Right renal cortex interstitium (tissue), 3 donors: ENCODE data around the gene MYH10. TPM values are rescaled to one million over a fixed set of nuclear protein-coding genes. Genes with fewer than 3 reads are reported as not detected.

Source experiments
- DNase-seq, 3 donors: peaks; one replicate each; pipeline ENCODE4 v3.0.0-alpha.2; 2013; ENCODE audit warnings: low read depth in 3 of 3, low spot score in 2 of 3
- polyA plus RNA-seq, 3 donors: library from polyadenylated mRNA; unstranded; fragments of 120-200 nt; gene quantifications; one replicate each; pipeline ENCODE4 v1.2.1, GENCODE V29; 2013; ENCODE audit not compliant: insufficient read length in 3 of 3

Gene MYH10
- polyA plus RNA-seq, 3 donors = 237 to 285 (median 254) TPM

DNA sequence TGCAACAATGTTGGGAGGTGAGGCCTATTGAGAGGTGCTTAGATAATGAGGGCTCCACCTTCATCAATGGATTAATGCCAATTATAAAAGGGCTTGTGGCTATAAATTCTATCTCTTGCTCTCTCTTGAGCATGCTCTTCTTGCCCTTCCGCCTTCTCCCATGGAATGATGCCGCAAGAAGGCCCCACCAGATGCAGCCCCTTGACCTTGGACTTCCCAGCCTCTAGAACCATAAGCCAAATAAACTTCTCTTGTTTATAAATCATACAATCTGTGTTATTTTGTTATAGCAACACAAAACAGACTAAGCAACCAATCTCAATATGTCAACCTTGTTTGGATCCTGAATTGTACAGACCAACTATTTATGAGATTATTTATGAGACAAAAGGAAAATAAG lies 20.0 kb downstream of the MYH10 start:
- no peak for DNase-seq

DNA sequence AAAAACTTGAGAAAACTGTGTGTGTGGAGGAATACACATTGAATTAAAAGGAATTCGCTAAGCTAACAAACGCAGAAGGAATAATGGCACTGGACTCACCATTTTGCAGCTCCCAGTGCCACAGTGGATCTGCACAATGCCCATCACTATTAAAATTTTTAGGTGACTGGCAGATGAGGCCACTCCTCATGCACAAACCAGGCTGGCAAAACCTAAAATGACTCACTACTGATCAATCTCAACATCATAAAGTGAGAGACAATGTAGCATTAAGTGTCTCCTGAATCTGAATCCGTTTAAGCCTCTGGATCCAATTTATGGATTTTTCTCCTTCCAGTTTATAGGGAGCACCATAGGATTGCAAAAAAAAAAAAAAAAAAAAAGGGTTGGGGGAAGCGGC lies 20.6 kb downstream of the MYH10 start:
- DNase-seq = no peak

DNA sequence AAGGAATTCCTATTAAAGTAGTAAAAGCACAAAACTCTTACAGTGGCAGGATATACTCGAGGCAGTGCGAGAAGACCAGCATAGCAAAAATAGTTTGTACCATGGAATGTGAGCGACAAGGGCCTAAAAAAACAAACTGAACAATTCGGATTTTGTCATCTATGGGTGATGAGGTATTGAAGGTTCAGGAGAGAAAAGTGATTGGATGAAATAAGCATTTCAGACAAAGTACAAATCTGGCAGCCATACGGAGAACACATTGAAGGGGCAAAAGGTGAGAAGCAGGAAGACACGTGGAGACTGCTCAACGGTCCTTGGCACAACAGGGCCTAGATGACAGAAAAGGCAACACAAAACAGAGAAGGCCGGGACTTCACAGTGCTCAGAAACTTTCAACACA lies 22.5 kb downstream of the MYH10 start:
- no peak for DNase-seq

DNA sequence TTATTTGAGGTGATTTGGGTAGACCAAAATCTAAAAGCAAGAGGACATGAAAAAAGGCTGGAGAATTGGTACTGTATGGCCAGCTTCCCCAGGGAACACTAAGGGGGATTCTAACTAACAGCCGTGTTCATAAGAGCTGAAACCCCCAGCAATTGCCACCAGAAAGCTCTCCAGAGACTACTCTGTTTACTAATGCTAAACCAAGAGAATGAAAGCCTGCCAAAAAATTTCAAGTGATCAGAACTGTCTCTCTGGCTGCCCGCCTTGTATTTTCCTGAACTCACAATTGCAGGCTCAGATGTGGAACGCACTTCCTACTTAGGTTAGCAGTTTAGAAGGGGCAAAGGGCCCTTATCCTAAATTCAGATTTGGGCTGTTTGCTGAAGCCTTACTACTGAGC lies 24.1 kb downstream of the MYH10 start:
- DNase-seq = no peak

DNA sequence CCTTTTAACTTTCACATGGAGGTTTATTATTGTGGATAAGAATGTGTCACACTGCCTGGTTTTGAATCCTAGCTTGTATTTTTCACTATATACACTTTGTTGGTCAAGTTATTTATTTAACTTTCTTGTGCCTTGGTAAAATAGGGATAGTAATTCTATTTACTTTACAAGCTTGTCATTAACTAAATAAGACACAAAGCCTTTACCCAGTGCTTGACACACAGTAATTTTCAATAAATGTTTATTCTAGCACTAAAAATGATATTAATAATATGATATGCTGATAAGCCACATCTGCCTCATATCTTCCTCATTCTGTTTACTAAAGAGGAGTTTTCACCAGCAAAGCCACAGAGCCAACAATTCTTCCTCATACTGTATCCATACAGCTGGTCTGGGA lies 27.8 kb downstream of the MYH10 start:
- no peak for DNase-seq

DNA sequence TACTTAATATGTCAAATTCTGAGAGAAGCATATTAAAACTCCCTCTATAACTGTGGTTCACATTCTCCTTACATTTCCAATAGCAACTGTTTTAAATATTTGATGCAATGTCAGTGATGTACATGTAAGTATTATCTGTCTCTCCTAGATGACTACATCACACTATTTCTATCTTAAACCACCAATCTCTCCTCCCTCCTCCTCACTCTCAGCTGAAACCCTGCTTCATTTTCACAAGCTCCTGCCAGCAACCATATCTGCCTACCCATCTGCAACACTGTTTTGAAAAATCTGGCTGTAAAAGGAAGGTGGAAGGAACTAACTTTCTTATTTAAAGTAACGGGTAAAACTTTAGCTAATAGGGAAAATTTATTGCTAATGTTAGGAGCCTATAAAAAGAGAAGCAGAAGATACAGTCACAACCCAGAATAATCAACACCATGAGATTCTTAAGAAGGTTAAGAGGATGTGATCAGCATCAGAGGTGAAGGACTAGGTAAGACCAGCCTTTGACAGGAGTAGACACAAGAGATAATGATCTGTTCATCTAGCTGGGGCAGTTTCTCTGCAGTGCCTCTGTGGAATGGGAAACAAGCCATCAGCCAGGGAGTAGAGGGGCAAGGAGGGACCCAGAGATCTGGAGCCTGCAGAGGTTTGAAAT lies 31.0 kb downstream of the MYH10 start:
- no peak for DNase-seq

DNA sequence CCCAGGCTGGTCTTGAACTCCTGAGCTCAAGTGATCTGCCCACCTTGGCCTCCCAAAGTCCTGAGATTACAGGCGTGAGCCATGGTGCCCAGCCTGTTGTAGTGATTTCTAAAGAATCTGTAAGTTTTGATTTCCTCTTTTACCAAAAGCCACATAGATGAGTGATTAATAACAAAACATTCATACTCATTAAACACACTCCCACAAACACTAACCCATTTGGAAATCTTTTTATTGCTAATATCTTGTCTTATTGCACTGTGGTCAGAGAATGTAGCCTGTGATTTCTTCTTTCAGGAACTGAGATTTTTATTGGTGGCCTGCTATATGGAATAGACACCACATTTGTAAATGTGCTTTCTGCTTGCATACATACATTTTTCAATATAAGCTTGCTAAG lies 31.6 kb downstream of the MYH10 start:
- no peak for DNase-seq

DNA sequence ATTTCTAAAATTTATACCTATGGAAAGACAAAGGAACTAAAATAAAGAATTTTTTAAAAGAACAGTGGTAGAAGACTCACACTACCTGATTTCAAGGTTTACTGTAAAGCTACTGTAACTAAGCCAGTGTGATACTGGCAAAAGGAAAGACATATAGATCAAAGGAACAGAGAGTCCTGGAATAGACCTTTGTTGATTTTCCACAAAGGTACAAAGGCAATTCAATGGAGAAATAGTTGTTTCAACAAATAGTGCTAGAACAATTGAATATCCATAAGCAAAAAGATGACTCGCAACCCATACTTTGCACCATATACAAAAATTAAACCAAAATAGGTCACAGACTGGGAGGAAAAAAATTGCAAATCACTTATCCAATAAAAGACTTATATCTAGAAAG lies 36.7 kb downstream of the MYH10 start:
- DNase-seq = no peak

DNA sequence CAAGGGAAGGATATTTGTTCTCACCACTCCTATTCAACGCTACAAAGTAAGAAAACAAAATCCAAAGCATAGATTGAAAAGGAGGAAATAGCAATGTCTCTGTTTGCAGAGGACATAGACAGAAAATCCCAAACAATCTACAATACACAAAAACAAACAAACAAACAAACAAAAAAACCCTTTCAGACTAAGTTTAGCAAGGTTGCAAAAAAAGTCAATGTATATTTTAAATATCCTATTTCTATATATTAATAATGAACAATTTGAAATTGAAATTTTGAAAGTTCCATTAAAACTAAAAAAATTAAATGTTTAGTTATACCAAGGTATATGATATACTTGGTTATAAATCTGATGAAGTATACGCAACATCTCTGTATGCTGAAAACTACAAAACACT lies 37.2 kb downstream of the MYH10 start:
- no peak for DNase-seq

DNA sequence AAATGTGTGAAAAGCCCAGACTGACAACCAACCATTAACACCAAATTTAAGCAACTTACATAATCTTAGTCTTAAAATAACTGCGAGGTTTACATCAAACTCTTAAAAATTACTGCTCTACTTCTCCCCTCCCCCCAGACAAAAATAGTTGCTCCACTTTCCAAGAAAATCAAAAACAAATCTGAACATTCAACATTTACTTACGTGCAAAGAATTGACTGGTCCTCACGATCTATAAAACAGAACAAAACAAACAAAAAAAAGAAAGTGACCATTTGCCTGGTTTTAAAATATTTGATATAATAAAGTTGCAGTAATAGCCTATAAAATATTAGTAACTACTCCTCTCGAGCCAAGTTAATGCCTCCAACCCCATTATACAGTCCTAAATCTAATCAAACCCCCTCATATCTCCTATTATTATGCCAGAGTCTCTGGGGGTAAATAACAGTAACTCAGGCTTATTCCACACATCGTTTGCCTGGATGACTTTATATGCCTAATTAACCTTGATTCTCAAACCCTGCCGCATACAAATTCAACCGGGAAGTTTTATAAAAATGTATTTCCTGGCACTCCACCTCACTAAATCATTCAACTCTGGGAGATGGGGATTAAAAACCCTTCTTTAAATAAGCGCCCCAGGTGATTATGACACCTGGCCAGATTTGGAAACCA lies 41.5 kb downstream of the MYH10 start:
- no peak for DNase-seq

DNA sequence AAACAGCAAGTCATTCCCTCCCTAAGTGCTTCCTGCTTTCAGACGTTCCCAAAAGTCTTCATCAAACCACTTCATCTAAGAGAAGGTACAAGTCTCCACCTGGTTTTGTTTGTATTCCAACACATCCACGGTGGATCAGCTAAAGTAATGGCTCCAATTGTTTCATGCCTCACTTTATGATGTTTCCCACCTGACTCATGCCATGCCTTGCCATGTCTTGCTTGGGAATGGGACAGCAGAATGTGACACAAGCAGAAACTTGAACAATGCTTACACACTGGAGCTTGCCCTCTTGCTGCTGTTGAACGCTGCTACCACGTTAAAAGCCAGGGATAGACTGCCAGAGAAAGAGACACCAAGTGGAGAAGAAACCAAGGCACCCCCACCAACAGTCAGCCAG lies 43.8 kb downstream of the MYH10 start:
- no peak for DNase-seq

DNA sequence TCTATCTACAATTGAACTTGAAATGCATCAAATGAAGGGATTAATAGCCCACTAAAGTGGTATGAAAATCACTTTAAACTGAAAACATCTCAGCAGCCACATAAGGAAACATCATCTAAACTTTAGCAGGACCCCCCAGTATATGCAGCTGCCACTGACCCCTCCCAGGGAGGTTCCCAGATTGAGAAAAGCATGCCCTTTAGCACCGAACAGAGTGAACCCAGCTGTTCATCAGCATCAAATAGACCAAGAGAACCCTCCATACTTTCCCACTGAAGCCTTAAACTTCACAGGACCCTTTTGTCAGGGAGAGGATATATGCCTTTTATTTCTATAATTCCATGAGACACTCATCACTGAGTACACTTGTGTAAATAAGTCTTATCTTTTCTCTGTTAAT lies 44.6 kb downstream of the MYH10 start:
- DNase-seq = no peak

DNA sequence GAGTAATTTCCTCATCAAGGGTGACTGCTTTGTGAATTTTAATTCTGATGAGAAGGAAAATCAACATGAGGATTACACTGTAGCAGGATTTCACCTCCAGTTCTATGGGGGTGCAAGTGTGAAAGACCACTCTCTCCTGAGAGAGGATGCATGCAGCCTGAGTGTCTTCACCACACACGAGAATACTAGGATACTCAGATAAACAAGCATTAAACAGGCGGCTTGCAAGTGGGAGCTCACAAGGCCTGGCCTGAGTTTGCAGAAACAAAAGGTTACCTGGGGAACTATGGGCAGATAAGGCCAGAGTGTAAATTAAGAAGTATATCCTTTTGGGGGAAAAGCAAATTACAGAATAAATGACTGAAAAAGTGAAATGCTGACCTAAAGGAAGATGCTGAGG lies 46.6 kb downstream of the MYH10 start:
- no peak for DNase-seq

DNA sequence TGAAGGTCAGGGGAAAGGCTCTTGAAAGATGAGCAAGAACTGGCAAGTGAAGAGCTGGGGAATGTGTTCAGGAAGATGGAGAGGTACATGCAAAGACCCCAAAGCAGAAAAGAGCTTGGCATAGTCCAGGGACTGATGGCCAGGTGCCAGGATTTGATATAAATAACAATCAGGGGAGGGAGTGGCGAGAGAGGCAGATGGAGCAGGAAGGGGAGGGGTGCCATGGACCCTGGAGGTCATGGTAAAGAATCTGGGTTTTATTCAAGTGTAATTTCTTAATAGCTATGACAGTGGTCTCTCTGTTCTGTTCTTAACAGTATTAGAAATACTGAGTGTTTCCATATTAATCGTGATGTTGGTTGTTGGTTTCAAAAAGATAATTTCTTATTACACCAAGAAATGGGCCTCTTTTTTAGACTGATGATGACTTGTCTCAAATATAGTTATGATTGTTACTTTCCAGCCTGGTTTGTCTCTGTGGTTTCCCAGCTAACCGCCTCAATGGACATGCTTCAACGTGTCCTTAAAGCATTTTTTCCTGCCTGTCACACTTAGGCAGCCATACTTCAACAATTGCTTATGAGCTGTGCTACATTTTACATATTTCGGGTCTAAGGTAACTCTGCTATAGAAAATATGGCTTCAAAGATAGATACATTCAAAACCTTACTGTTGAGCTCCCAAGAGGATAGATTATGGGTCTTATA lies 49.4 kb downstream of the MYH10 start:
- DNase-seq = no peak

DNA sequence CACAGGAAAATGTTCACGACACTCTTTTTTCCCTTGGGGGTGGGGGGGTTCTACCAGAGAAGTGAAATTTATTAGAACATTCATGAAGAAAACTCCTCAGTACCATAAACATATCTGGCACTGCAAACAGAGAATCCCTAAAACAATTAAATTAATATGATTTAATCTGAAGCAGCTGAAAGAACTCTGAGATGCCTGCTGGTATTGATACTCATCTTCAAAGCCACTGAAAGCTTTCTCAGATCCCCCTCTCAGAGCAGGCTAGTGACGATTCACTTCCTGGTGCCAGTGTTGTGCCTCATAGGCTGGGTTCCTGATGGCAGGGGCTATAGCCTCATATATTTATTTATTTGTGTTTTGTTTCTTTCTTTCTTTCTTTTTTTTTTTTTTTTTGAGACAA lies 52.7 kb downstream of the MYH10 start:
- DNase-seq = no peak

DNA sequence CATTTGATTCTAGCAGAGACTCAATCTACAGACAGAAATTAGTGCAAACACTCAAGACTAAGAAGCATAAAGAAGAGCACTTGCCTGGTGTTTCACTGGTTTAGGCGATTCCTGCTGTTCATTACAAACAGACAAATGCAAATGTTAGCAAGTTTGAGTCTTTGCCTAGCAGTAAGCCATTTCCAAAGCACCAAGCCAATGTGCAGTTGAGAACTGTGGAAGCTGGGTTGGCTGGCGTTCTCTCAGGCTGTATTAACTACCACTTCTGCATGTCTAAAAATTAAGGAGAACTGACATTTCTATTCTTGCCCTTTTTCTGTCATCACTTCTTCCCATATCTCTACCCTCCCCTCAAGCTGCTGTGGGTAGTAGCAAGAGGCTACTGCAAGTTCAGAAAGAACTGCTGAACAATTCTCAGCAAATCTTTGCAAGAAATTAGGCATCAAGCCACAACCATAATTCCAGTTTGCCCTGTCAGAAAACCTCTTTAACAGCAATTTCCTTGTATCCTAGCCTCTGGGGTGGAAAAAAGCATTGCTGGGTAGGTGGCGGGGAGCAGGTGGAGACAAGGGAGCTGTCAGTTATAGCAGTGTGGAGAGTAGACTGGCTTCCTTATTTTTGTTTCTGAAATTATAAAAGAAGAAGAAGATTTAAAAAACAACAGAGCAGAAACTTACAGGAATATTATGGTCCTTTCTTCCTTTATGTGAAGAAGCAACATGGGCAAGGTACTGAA lies 53.8 kb downstream of the MYH10 start:
- no peak for DNase-seq

DNA sequence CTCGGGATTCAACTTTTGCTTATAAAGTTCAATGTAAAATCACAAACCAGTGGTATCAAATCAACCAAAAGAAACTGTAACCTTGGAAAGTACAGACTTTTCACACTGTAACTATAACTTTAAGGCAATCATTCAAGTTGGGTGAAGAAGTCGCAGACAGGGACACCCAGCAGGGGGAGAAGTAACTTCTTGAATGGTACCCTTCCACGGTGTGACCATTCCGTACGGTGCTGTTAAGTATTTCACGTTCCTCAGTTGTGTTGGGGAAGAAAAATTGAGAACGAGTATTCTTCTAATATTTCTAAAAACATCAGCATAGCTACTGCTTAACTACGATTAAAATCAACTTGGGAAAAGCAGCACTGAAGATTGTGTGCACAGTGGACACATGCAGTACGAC lies 55.8 kb downstream of the MYH10 start:
- DNase-seq = no peak

DNA sequence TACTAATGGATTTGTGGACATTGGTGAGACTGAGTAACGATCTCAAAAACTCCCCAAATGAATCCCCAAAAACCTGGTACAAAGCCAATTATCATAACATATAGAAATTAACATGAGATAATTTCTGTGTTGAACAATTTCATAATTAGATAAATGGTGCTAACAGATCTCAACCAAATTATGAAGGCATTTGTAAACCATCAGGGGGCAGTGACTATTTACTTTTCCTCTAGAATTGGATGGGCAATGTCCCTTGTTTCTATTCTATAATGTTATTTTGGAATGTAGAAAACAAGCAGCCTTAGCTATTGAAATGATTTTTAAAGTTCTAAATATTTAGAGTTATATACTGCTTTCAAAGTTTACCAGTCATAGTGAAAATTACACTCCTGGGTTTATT lies 57.8 kb downstream of the MYH10 start:
- DNase-seq = no peak

DNA sequence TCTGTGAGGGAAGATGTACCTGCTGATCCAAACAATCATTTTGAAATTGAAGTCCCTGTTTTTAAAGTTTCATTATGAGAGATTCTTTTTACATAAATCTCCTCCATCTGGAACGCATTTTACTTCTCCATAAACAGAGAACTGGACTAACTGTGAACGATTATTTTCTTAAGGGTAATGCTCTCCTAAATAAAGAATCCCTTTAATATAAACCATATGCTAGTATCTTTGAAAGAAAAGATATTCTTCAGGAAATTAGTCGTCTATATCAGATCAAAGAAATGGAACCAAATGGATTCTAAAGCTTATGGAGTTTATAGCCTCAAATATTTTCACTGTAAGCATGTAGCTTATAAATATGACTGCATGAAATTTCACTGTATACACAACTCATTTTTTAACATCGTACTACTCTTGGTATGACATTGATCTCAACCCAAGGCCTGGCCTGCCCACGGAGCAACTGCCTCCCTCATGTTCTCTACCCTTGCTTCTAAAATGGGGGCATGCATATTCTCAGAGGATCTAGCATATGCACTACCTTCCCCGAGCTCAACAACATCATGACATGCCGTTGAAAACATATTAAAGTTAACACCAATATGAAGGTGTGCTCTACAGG lies 66.4 kb downstream of the MYH10 start:
- no peak for DNase-seq

DNA sequence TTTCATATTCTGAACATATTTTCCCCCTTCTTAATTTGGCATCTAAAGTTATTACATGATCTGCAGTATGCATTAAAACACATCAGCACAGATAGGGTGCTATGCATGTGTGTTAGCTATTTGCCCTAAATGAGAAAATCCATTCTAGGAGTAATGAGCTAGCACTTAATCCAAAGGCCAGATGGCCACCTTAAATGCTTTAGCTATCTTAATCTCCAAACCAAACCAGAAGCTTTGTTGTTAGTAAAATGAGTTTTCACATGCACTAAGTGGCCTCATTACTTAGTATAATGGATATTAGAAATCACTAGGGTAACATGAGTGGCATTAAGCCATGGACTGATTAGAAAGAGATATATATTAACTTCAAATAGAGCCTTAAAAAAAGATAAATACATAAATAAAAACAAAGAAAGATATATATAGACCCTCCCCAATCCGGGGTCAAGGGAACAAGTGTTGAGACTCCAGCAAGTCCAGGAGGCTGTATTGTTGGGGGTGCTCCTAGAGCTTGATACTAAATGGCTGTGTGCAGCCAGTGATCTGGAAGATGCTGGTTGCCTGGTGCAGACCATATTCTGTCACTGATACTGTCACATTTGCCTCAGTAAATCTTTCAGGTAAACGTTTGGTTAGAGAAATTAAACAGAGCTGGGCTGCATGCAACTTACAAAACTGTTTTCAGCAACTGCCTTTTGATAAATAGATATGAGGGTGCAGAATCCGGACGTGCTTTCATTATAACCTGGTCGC lies 67.3 kb downstream of the MYH10 start:
- no peak for DNase-seq
